GM19452 (cell line): ENCODE data around the gene TAS2R19.
"Not testable (repeated sequence)": the region's sequence is repeated elsewhere in the genome, so short reads cannot be mapped to it uniquely, and the experiment has no call there.

Experiments
- ATAC-seq: cut with Tn5 transposase; IDR thresholded peaks from one replicate; pipeline ENCODE4 v1.9.1; 2021; ENCODE audit not compliant: unreplicated experiment

The TAS2R19 gene

GRCh38 chr12:11022520-11022919 is at the start of gene TAS2R19:
Gene TAS2R19, minus strand, starts transcription at chr12:11022620. Its CDS starts 49 bp downstream, at chr12:11022571.
- ATAC-seq: no peak

GRCh38 chr12:11071414-11071813 is 49.0 kb upstream of the TAS2R19 start:
- ATAC-seq: no peak

- ATAC-seq: no peak
Measured at GRCh38 chr12:11070999-11071398, 48.6 kb upstream of the TAS2R19 start.

GRCh38 chr12:11069854-11070365 is 47.5 kb upstream of the TAS2R19 start:
- ATAC-seq: no peak

- ATAC-seq: no peak
Measured at GRCh38 chr12:11067514-11067913, 45.1 kb upstream of the TAS2R19 start.

- not testable (repeated sequence) for ATAC-seq
Measured at GRCh38 chr12:11062194-11062593, 39.8 kb upstream of the TAS2R19 start, which contains the start of gene TAS2R46. Gene TAS2R46, minus strand, starts transcription at chr12:11062294. Its CDS starts 0 bp downstream, at chr12:11062294.

GRCh38 chr12:11059784-11060183 is 37.4 kb upstream of the TAS2R19 start:
- no peak for ATAC-seq

- ATAC-seq: no peak
Measured at GRCh38 chr12:11059041-11059440, 36.6 kb upstream of the TAS2R19 start.

GRCh38 chr12:11055306-11055705 is 32.9 kb upstream of the TAS2R19 start:
- ATAC-seq: no peak

- not testable (repeated sequence) for ATAC-seq
Measured at GRCh38 chr12:11049806-11050531, 27.5 kb upstream of the TAS2R19 start.

GRCh38 chr12:11041366-11041765 is 18.9 kb upstream of the TAS2R19 start:
- not testable (repeated sequence) for ATAC-seq

- no peak for ATAC-seq
Measured at GRCh38 chr12:11040162-11040561, 17.7 kb upstream of the TAS2R19 start.

- no peak for ATAC-seq
Measured at GRCh38 chr12:11039171-11039570, 16.8 kb upstream of the TAS2R19 start.

- not testable (repeated sequence) for ATAC-seq
Measured at GRCh38 chr12:11033959-11034358, 11.5 kb upstream of the TAS2R19 start.

GRCh38 chr12:11031307-11031706 is 8.9 kb upstream of the TAS2R19 start, which contains the start of gene TAS2R31:
Gene TAS2R31, minus strand, starts transcription at chr12:11031407. Its CDS starts 72 bp downstream, at chr12:11031335.
- ATAC-seq: no peak

- ATAC-seq: no peak
Measured at GRCh38 chr12:11026118-11026517, 3.7 kb upstream of the TAS2R19 start.

- no peak for ATAC-seq
Measured at GRCh38 chr12:11023387-11023786, 967 bp upstream of the TAS2R19 start.

- ATAC-seq: no peak
Measured at GRCh38 chr12:11016937-11017336, 5.5 kb downstream of the TAS2R19 start.

- ATAC-seq: no peak
Measured at GRCh38 chr12:11015775-11016430, 6.5 kb downstream of the TAS2R19 start.

- no peak for ATAC-seq
Measured at GRCh38 chr12:11014234-11014633, 8.2 kb downstream of the TAS2R19 start.

GRCh38 chr12:11007608-11008007 is 14.8 kb downstream of the TAS2R19 start:
- no peak for ATAC-seq

- no peak for ATAC-seq
Measured at GRCh38 chr12:10998204-10998603, 24.2 kb downstream of the TAS2R19 start, which contains the start of gene TAS2R20. Gene TAS2R20, minus strand, starts transcription at chr12:10998304. Its CDS starts 429 bp downstream, at chr12:10997875.
